ENCODE data around the gene ASCL2.

DNA sequence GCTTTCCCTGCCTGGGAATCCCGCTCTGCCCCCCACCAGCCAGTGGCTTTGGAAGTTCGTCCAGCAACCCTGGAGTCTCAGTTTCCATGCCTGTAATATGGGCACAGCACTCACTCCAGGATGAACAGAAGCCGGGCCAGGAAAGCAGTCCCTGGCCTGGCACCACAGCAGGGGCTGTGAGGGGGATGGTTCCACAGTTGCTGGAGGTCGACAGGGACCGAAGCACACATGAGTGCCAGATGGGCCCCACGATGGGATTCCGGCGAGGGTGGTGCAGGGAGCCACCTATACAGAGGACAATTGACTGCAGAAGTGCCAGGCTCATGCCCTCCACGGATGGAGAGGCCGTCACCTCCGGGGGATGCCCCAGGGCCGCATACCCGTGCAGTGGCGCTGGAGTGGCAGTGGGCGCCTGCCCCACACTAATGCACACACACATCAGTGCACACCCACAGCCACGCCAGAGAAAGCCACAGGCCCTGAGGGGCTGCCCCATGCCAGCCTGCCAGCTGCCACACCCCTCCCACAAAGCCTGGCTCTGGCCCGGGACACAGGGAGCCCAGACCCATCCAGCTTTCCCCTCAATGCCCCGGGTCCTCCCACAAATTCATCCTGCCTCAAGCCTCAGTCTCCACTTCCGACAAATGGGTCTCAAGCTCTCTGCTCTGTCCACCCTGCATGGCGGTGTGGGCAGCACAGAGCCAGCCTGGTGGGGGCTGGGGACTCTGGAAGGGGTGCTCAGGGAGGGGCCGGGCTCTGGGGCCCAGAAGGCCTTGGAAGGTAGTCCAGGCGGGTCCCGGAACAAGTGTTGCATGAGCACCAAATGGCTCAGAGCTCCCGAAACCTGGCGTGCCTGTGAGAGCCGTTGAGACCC, 9.7 kb downstream of the ASCL2 start:
- TF ChIP-seq, protein P1, sequence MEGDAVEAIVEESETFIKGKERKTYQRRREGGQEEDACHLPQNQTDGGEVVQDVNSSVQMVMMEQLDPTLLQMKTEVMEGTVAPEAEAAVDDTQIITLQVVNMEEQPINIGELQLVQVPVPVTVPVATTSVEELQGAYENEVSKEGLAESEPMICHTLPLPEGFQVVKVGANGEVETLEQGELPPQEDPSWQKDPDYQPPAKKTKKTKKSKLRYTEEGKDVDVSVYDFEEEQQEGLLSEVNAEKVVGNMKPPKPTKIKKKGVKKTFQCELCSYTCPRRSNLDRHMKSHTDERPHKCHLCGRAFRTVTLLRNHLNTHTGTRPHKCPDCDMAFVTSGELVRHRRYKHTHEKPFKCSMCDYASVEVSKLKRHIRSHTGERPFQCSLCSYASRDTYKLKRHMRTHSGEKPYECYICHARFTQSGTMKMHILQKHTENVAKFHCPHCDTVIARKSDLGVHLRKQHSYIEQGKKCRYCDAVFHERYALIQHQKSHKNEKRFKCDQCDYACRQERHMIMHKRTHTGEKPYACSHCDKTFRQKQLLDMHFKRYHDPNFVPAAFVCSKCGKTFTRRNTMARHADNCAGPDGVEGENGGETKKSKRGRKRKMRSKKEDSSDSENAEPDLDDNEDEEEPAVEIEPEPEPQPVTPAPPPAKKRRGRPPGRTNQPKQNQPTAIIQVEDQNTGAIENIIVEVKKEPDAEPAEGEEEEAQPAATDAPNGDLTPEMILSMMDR (IDR thresholded peaks at IDR 0.05) = no peak
- TF ChIP-seq POLR2A (IDR thresholded peaks at IDR 0.05) = no peak
